T-helper 17 cell (primary cell): Measurements from ENCODE around the gene PLA2G2C. TPM values are rescaled to one million over a fixed set of nuclear protein-coding genes. Genes with fewer than 3 reads are reported as not detected.
"Not testable (repeated sequence)": the region's sequence is repeated elsewhere in the genome, so short reads cannot be mapped to it uniquely, and the experiment has no call there.

Experiments used
- ATAC-seq: fragments of 150-1000 bp; cut with Tn5 transposase; 2 replicates; pipeline ENCODE4 v1.10.0; 2021; ENCODE audit warnings: mild to moderate bottlenecking, moderate library complexity
- DNase-seq, 3 donors: peaks; one replicate each; pipeline versions ENCODE4 v3.0.0 to v3.0.0-alpha.2; 2020 to 2021
- H3K9me3 ChIP-seq: one replicate; pipeline ENCODE4 v1.7.0; 2013; ENCODE audit warnings: low read length, mild to moderate bottlenecking; ENCODE audit not compliant: control insufficient read depth, poor library complexity, severe bottlenecking
- H3K27ac Mint-ChIP-seq: one replicate; pipeline ENCODE4 v1.8.0; 2022; ENCODE audit warnings: mild to moderate bottlenecking, moderate library complexity, mixed read lengths
- H3K27me3 Mint-ChIP-seq: one replicate; pipeline ENCODE4 v1.8.0; 2022; ENCODE audit warnings: mixed read lengths
- H3K36me3 Mint-ChIP-seq: one replicate; pipeline ENCODE4 v1.8.0; 2022; ENCODE audit warnings: low read depth, mixed read lengths
- H3K4me1 Mint-ChIP-seq: one replicate; pipeline ENCODE4 v1.8.0; 2022; ENCODE audit warnings: mild to moderate bottlenecking, mixed read lengths
- H3K4me3 Mint-ChIP-seq: one replicate; pipeline ENCODE4 v1.8.0; 2022; ENCODE audit warnings: mild to moderate bottlenecking, moderate library complexity, mixed read lengths
- total RNA-seq, 4 donors: library from RNA in 2 of 4; stranded (reverse) in 2 of 4; gene quantifications; one replicate each; pipeline ENCODE4 v1.2.3 and lab custom pipeline; 2022 to 2026

The PLA2G2C gene
- total RNA-seq (under 1 TPM in 1 of 2 donors, not detected in 1; 0.25 TPM), total RNA-seq (lab: John Stamatoyannopoulos, UW) (0 to 0.53 reads per million in 2 donors)

GRCh38 chr1:20185834-20186782 is at the start of gene PLA2G2C, which contains the start of gene UBXN10:
Gene PLA2G2C (minus strand): TSS chr1:20186518. CDS start chr1:20177363, 9,155 bp downstream.
Gene UBXN10 (plus strand): TSS chr1:20186096. CDS start chr1:20190562, 4,466 bp downstream.
- ATAC-seq, result peak; percentile 36
- H3K9me3 ChIP-seq, result no peaks in the 10 kb centered on the region
- Mint-ChIP-seq H3K27me3 (no peaks in the 10 kb centered on the region), H3K4me1 (peaks cover 52% of the 10 kb centered on the region), H3K4me3 (peak within 1 kb of the TSS; percentile 92), H3K36me3 (peaks cover 4% of the 10 kb centered on the region), H3K27ac (peak within 1 kb of the TSS; percentile 92)
- peak; percentile 16 to 20 (median 18) for DNase-seq

GRCh38 chr1:20234788-20235535 is 48.6 kb upstream of the PLA2G2C start:
- peaks cover 6% of the 10 kb centered on the region for H3K4me1 Mint-ChIP-seq
- no peaks in the 10 kb centered on the region for H3K36me3 Mint-ChIP-seq
- H3K27ac Mint-ChIP-seq, result no peak overlapping the region
- ATAC-seq (no peak), DNase-seq (no peak)
- no peaks in the 10 kb centered on the region for H3K9me3 ChIP-seq
- H3K27me3 Mint-ChIP-seq, result peaks cover 64% of the 10 kb centered on the region
- no peak overlapping the region for H3K4me3 Mint-ChIP-seq

- no peak for ATAC-seq
- no peak overlapping the region for H3K27ac Mint-ChIP-seq
- H3K36me3 Mint-ChIP-seq, result no peaks in the 10 kb centered on the region
- H3K9me3 ChIP-seq, result no peaks in the 10 kb centered on the region
- H3K4me1 Mint-ChIP-seq, result peaks cover 6% of the 10 kb centered on the region
- no peak for DNase-seq
- H3K4me3 Mint-ChIP-seq, result no peak overlapping the region
- H3K27me3 Mint-ChIP-seq, result peaks cover 62% of the 10 kb centered on the region
Measured at GRCh38 chr1:20233866-20234265, 47.5 kb upstream of the PLA2G2C start.

- H3K27me3 Mint-ChIP-seq, result peaks cover 65% of the 10 kb centered on the region
- ATAC-seq, result peak; percentile 57
- H3K27ac Mint-ChIP-seq, result no peak overlapping the region
- no peaks in the 10 kb centered on the region for H3K36me3 Mint-ChIP-seq
- H3K4me1 Mint-ChIP-seq, result peaks cover 6% of the 10 kb centered on the region
- no peaks in the 10 kb centered on the region for H3K9me3 ChIP-seq
- no peak for DNase-seq
- H3K4me3 Mint-ChIP-seq, result no peak overlapping the region
Measured at GRCh38 chr1:20233394-20233793, 47.1 kb upstream of the PLA2G2C start.

- not testable (repeated sequence) for DNase-seq, ATAC-seq, H3K4me3 Mint-ChIP-seq, H3K27ac Mint-ChIP-seq, H3K9me3 ChIP-seq, H3K4me1 Mint-ChIP-seq, H3K36me3 Mint-ChIP-seq
- H3K27me3 Mint-ChIP-seq, result peaks cover 70% of the 10 kb centered on the region
Measured at GRCh38 chr1:20232564-20232963, 46.2 kb upstream of the PLA2G2C start.

- H3K27ac Mint-ChIP-seq, result no peak overlapping the region
- H3K9me3 ChIP-seq, result no peaks in the 10 kb centered on the region
- no peak for ATAC-seq
- no peaks in the 10 kb centered on the region for H3K4me1 Mint-ChIP-seq
- peaks cover 76% of the 10 kb centered on the region for H3K27me3 Mint-ChIP-seq
- no peak for DNase-seq
- no peak overlapping the region for H3K4me3 Mint-ChIP-seq
- peaks cover 2% of the 10 kb centered on the region for H3K36me3 Mint-ChIP-seq
Measured at GRCh38 chr1:20229171-20229570, 42.9 kb upstream of the PLA2G2C start.

GRCh38 chr1:20228314-20228825 is 42.1 kb upstream of the PLA2G2C start:
- peaks cover 5% of the 10 kb centered on the region for H3K36me3 Mint-ChIP-seq
- no peak overlapping the region for H3K27ac Mint-ChIP-seq
- no peaks in the 10 kb centered on the region for H3K9me3 ChIP-seq
- peaks cover 76% of the 10 kb centered on the region for H3K27me3 Mint-ChIP-seq
- H3K4me1 Mint-ChIP-seq, result no peaks in the 10 kb centered on the region
- DNase-seq, result no peak
- no peak for ATAC-seq
- H3K4me3 Mint-ChIP-seq, result no peak overlapping the region

GRCh38 chr1:20227704-20228103 is 41.4 kb upstream of the PLA2G2C start:
- DNase-seq (no peak), ATAC-seq (no peak)
- Mint-ChIP-seq H3K4me3 (no peak overlapping the region), H3K36me3 (peaks cover 9% of the 10 kb centered on the region), H3K27ac (no peak overlapping the region), H3K27me3 (peaks cover 76% of the 10 kb centered on the region), H3K4me1 (no peaks in the 10 kb centered on the region)
- no peaks in the 10 kb centered on the region for H3K9me3 ChIP-seq

GRCh38 chr1:20224546-20224945 is 38.2 kb upstream of the PLA2G2C start:
- H3K27me3 Mint-ChIP-seq, result peaks cover 89% of the 10 kb centered on the region

GRCh38 chr1:20223551-20224419 is 37.5 kb upstream of the PLA2G2C start:
- Mint-ChIP-seq H3K27me3 (peaks cover 93% of the 10 kb centered on the region), H3K36me3 (peaks cover 9% of the 10 kb centered on the region), H3K27ac (no peak overlapping the region), H3K4me1 (no peaks in the 10 kb centered on the region), H3K4me3 (no peak overlapping the region)
- no peak for ATAC-seq
- no peaks in the 10 kb centered on the region for H3K9me3 ChIP-seq
- no peak for DNase-seq

More at GRCh38 chr1:20224546-20224945, 38.2 kb upstream of the PLA2G2C start:
- Mint-ChIP-seq H3K27ac (no peak overlapping the region), H3K4me3 (no peak overlapping the region), H3K4me1 (no peaks in the 10 kb centered on the region), H3K36me3 (peaks cover 9% of the 10 kb centered on the region)
- DNase-seq, result no peak
- no peak for ATAC-seq
- H3K9me3 ChIP-seq, result no peaks in the 10 kb centered on the region

GRCh38 chr1:20223106-20223505 is 36.8 kb upstream of the PLA2G2C start:
- Mint-ChIP-seq H3K36me3 (peaks cover 9% of the 10 kb centered on the region), H3K27me3 (peaks cover 90% of the 10 kb centered on the region), H3K4me1 (no peaks in the 10 kb centered on the region), H3K4me3 (no peak overlapping the region), H3K27ac (no peak overlapping the region)
- no peak for DNase-seq
- no peaks in the 10 kb centered on the region for H3K9me3 ChIP-seq
- ATAC-seq, result no peak

GRCh38 chr1:20220036-20220435 is 33.7 kb upstream of the PLA2G2C start:
- DNase-seq (no peak), ATAC-seq (no peak)
- no peaks in the 10 kb centered on the region for H3K9me3 ChIP-seq
- Mint-ChIP-seq H3K4me3 (no peak overlapping the region), H3K4me1 (no peaks in the 10 kb centered on the region), H3K27ac (no peak overlapping the region), H3K36me3 (peaks cover 7% of the 10 kb centered on the region), H3K27me3 (peaks cover 83% of the 10 kb centered on the region)
